Neural progenitor cell (in vitro differentiated cells): Measurements from ENCODE around the gene CNNM2.

Experiments used
- EZH2 ChIP-seq: fragments of 200-600 bp; sonication (generic); IDR thresholded peaks from 2 replicates; pipeline ENCODE4 v1.6.1; 2017; ENCODE audit warnings: antibody characterized with exemption, mild to moderate bottlenecking, moderate library complexity
- TF ChIP-seq, protein P1 (sequence below): fragments of 200-600 bp; sonication (generic); IDR thresholded peaks from 2 replicates; pipeline ENCODE4 v1.5.1; 2017; ENCODE audit warnings: antibody characterized with exemption, mild to moderate bottlenecking

DNA sequence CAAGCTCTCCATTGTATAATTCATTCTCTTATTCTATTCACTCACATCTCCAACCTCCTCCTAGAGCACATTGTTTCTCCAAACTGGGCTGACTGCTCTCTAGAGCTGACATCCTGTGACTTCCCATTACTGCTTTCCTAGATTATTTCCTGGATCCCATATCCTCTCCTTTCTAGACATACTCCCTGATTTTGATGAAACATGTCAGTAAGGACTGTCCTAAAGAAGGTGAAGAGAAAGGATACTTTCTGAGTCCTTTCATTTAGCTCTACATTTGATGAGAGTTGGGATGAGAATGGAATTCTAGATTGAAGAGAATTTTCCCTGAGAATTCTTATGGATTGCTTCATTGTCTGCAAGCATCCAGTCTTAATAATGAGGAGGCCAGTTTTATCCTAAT is 78.8 kb downstream of the CNNM2 start:
- TF ChIP-seq EZH2: no peak
- TF ChIP-seq, protein P1, sequence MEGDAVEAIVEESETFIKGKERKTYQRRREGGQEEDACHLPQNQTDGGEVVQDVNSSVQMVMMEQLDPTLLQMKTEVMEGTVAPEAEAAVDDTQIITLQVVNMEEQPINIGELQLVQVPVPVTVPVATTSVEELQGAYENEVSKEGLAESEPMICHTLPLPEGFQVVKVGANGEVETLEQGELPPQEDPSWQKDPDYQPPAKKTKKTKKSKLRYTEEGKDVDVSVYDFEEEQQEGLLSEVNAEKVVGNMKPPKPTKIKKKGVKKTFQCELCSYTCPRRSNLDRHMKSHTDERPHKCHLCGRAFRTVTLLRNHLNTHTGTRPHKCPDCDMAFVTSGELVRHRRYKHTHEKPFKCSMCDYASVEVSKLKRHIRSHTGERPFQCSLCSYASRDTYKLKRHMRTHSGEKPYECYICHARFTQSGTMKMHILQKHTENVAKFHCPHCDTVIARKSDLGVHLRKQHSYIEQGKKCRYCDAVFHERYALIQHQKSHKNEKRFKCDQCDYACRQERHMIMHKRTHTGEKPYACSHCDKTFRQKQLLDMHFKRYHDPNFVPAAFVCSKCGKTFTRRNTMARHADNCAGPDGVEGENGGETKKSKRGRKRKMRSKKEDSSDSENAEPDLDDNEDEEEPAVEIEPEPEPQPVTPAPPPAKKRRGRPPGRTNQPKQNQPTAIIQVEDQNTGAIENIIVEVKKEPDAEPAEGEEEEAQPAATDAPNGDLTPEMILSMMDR: no peak
